A549 (cell line): Measurements from ENCODE around the gene BCAS3. TPM values are rescaled to one million over a fixed set of nuclear protein-coding genes. Genes with fewer than 3 reads are reported as not detected.

Experiments
- ATAC-seq, 2 experiments: fragments of 200-7000 bp in 1 of 2; fragments of >200 bp in 1 of 2; cut with Nextera tagmentation in 1 of 2; cut with Tn5 transposase in 1 of 2; 3 replicates each; pipeline versions ENCODE4 v1.8.0 to v1.9.1; 2018 to 2020; ENCODE audit warnings: mild to moderate bottlenecking in 1 of 2, moderate library complexity in 1 of 2
- CTCF ChIA-PET: fragments of 300-600 bp; sonication (Branson Sonifier 250); formaldehyde crosslinking; extraction: SDS; loops from one replicate; lab custom pipeline; 2021; ENCODE audit warnings: antibody characterized with exemption, inconsistent platforms; lab: Yijun Ruan, JAX
- POLR2A ChIA-PET: fragments of 350-600 bp; formaldehyde crosslinking; extraction: SDS; loops from one replicate; lab custom pipeline; 2021; ENCODE audit warnings: antibody characterized with exemption, inconsistent platforms; lab: Yijun Ruan, JAX
- DNase-seq, 2 experiments: peaks; one replicate each; pipeline versions ENCODE4 v3.0.0 to v3.0.0-alpha.2; 2011 to 2016; ENCODE audit warnings: low read depth in 1 of 2, low spot score in 1 of 2
- FAIRE-seq: peaks from 2 replicates; lab custom pipeline; 2011; peaks lifted over from hg19 to GRCh38; lab: Jason Lieb, UNC
- H3K27ac ChIP-seq, 2 experiments: fragments of >200 bp; sonication (Bioruptor Twin); formaldehyde crosslinking; 3 replicates each; pipeline ENCODE4 v1.5.1; 2016 to 2017
- H3K4me1 ChIP-seq: fragments of >200 bp; sonication (Bioruptor Twin); formaldehyde crosslinking; 3 replicates; pipeline ENCODE4 v1.6.1; 2016
- H3K4me2 ChIP-seq: fragments of >200 bp; sonication (Bioruptor Twin); formaldehyde crosslinking; 3 replicates; pipeline ENCODE4 v1.6.1; 2016
- H3K4me3 ChIP-seq: fragments of >200 bp; sonication (Bioruptor Twin); formaldehyde crosslinking; 3 replicates; pipeline ENCODE4 v1.5.1; 2016
- H3K9me3 ChIP-seq: fragments of >200 bp; sonication (Bioruptor Twin); formaldehyde crosslinking; 3 replicates; pipeline ENCODE4 v1.6.1; 2016
- CBX2 ChIP-seq: fragments of 200-600 bp; sonication (generic); IDR thresholded peaks from 2 replicates; pipeline ENCODE4 v1.6.1; 2016; ENCODE audit warnings: low read depth, mild to moderate bottlenecking, borderline replicate concordance
- CEBPB ChIP-seq, 2 experiments: fragments of >200 bp in 1 of 2; sonication (Bioruptor Twin) in 1 of 2; formaldehyde crosslinking in 1 of 2; IDR thresholded peaks; 2 replicates each; pipeline ENCODE4 v1.6.1; 2012 to 2016
- ESRRA ChIP-seq: fragments of 150-350 bp; IDR thresholded peaks from 2 replicates; pipeline ENCODE4 v1.6.1; 2014; ENCODE audit warnings: mild to moderate bottlenecking, low read length, borderline replicate concordance
- FOSB ChIP-seq: fragments of 250-450 bp; sonication (Bioruptor Pico); IDR thresholded peaks from 2 replicates; pipeline ENCODE4 v1.5.0; 2020; ENCODE audit warnings: mild to moderate bottlenecking, moderate library complexity
- FOSL2 ChIP-seq, 2 experiments: fragments of 450-650 bp in 1 of 2; fragments of >200 bp in 1 of 2; sonication (Bioruptor Twin) in 1 of 2; formaldehyde crosslinking; IDR thresholded peaks; 2 replicates each; pipeline versions ENCODE4 v1.5.0 to v1.6.1; 2016 to 2020; ENCODE audit warnings: mild to moderate bottlenecking in 1 of 2, moderate library complexity in 1 of 2
- GATA3 ChIP-seq: IDR thresholded peaks from 2 replicates; pipeline ENCODE4 v1.6.1; 2012; ENCODE audit warnings: borderline replicate concordance
- HDAC2 ChIP-seq: fragments of 200-600 bp; sonication (generic); IDR thresholded peaks from 2 replicates; pipeline ENCODE4 v1.6.1; 2016
- HEYL ChIP-seq: fragments of 250-450 bp; sonication (Bioruptor Pico); IDR thresholded peaks from 2 replicates; pipeline ENCODE4 v1.8.0; 2021; ENCODE audit warnings: mild to moderate bottlenecking, moderate library complexity
- HOXA7 ChIP-seq: fragments of 250-450 bp; sonication (Bioruptor Pico); IDR thresholded peaks from 2 replicates; pipeline ENCODE4 v1.5.0; 2020; ENCODE audit warnings: mild to moderate bottlenecking, moderate library complexity
- HOXB13 ChIP-seq: fragments of 250-450 bp; sonication (Bioruptor Pico); IDR thresholded peaks from 2 replicates; pipeline ENCODE4 v1.5.0; 2020; ENCODE audit warnings: low read depth, mild to moderate bottlenecking, moderate library complexity
- JUN ChIP-seq, 2 experiments: fragments of >200 bp; sonication (Bioruptor Twin); formaldehyde crosslinking; IDR thresholded peaks; 2 replicates in 1 of 2; 3 replicates in 1 of 2; pipeline ENCODE4 v1.6.1; 2016 to 2017
- KDM1A ChIP-seq: fragments of 200-600 bp; sonication (generic); IDR thresholded peaks from 2 replicates; pipeline ENCODE4 v1.6.1; 2016; ENCODE audit warnings: low read depth, mild to moderate bottlenecking
- KDM5A ChIP-seq: fragments of 200-600 bp; sonication (generic); IDR thresholded peaks from 2 replicates; pipeline ENCODE4 v1.6.1; 2016; ENCODE audit warnings: antibody characterized with exemption, mild to moderate bottlenecking
- MAFK ChIP-seq: fragments of 450-650 bp; IDR thresholded peaks from 2 replicates; pipeline ENCODE4 v1.6.1; 2014; ENCODE audit not compliant: partially characterized antibody
- MAZ ChIP-seq: fragments of 150-350 bp; IDR thresholded peaks from 2 replicates; pipeline ENCODE4 v1.6.1; 2014; ENCODE audit warnings: antibody characterized with exemption, low read depth, low read length, borderline replicate concordance
- MYC ChIP-seq: IDR thresholded peaks from 2 replicates; pipeline ENCODE4 v1.6.1; 2012; ENCODE audit warnings: mild to moderate bottlenecking, inconsistent platforms, low read length, improper control_type of control experiment, borderline replicate concordance
- NFE2L2 ChIP-seq: fragments of 150-350 bp; conservative IDR thresholded peaks from 2 replicates; pipeline ENCODE4 v1.6.1; 2014; ENCODE audit warnings: low read length
- NR3C1 ChIP-seq: fragments of >200 bp; sonication (Bioruptor Twin); formaldehyde crosslinking; IDR thresholded peaks from 3 replicates; pipeline ENCODE4 v1.6.1; 2017
- POLR2A ChIP-seq: IDR thresholded peaks from 2 replicates; pipeline ENCODE4 v1.6.1; 2012; ENCODE audit warnings: mild to moderate bottlenecking, low read length
- RAD21 ChIP-seq, 2 experiments: fragments of >200 bp in 1 of 2; sonication (Bioruptor Twin) in 1 of 2; formaldehyde crosslinking in 1 of 2; IDR thresholded peaks in 1 of 2; conservative IDR thresholded peaks in 1 of 2; 2 replicates in 1 of 2; 3 replicates in 1 of 2; pipeline ENCODE4 v1.6.1; 2012 to 2018; ENCODE audit warnings: inconsistent platforms in 1 of 2
- SMC3 ChIP-seq: fragments of >200 bp; sonication (Bioruptor Twin); formaldehyde crosslinking; IDR thresholded peaks from 3 replicates; pipeline ENCODE4 v1.6.1; 2018; ENCODE audit warnings: inconsistent platforms
- SREBF2 ChIP-seq: fragments of 450-650 bp; IDR thresholded peaks from 2 replicates; pipeline ENCODE4 v1.6.1; 2014; ENCODE audit warnings: mild to moderate bottlenecking, moderate library complexity
- TP53 ChIP-seq: fragments of 250-450 bp; sonication (Bioruptor Pico); IDR thresholded peaks from 2 replicates; pipeline ENCODE4 v1.5.0; 2021; ENCODE audit warnings: mild to moderate bottlenecking, moderate library complexity
- ZFP36 ChIP-seq: fragments of 450-650 bp; IDR thresholded peaks from 2 replicates; pipeline ENCODE4 v1.6.1; 2014; ENCODE audit warnings: borderline replicate concordance; ENCODE audit not compliant: partially characterized antibody
- ZNF302 ChIP-seq: fragments of 250-450 bp; sonication (Bioruptor Pico); IDR thresholded peaks from 2 replicates; pipeline ENCODE4 v1.9.0; 2021; ENCODE audit warnings: inconsistent platforms, mild to moderate bottlenecking, moderate library complexity
- WGBS: methylation state at CpG from one replicate; pipeline ENCODE4 v1.1.6; 2017; ENCODE audit errors: missing lambda C conversion rate; 5-methylcytosine and 5-hydroxymethylcytosine counted together
- polyA plus RNA-seq, 4 experiments: library from polyadenylated mRNA; depleted of rRNA in 3 of 4; stranded (reverse); fragments of >200 nt; fragmentation: RNase III in 1 of 4; extraction: RNeasy Plus Mini Kit Qiagen cat#74134 plus additional on column Dnase treatment in 1 of 4; gene quantifications; 2 replicates in 3 of 4; 3 replicates in 1 of 4; pipeline ENCODE4 v1.2.3, GENCODE V29; 2011 to 2017
- TF ChIP-seq, protein P1 (sequence below): fragments of >200 bp; sonication (Bioruptor Twin); formaldehyde crosslinking; IDR thresholded peaks from 3 replicates; pipeline ENCODE4 v1.5.1; 2016
- TF ChIP-seq, protein P2 (sequence below): fragments of >200 bp; sonication (Bioruptor Twin); formaldehyde crosslinking; IDR thresholded peaks from 2 replicates; pipeline ENCODE4 v1.6.1; 2016

The BCAS3 gene
- polyA plus RNA-seq, 2 of the 4 experiments (the other 2 are of a cell fraction) = 14.7 to 43.4 TPM

DNA sequence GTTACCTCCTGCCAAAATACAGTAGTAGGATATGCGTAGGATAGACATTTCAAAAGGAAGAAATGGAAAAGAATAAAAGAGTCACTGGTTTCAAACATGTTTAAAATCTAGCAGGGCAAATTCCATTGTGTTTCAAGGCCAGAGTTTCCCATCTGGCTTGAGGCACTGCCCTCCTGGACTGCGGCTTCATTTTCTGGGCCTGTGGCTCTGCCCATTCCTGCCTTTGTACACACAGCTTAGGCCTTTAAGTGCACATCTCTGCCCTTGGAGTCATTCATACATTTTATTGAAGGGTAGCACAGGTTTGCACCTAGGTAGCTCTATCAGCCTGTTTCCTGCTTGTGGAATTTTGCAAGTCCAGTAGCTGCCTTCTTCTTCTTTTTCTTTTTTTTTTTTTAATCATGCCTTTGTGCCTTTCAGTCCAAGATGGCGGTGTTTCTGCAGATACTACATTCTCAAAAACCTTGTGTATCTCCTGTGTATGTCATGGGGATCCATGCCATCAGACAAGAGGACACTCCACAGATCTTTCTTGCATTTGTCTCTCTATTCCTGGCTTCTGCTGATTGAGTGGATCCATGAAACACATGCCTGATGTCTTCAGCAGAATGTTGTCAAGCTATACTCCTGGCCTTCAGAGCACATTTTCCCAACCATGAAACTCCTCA, 282.9 kb downstream of the BCAS3 start:
- no peak overlapping the region for H3K4me2 ChIP-seq
- H3K9me3 ChIP-seq = peaks cover 4% of the 10 kb centered on the region; the same call in 2 of the 3 replicates
- TF ChIP-seq TP53 (no peak), CBX2 (no peak), KDM1A (no peak), RAD21 (conservative IDR thresholded peaks at IDR 0.05 in 1 of 2, IDR thresholded peaks at IDR 0.05 in 1 of 2) (no peak), JUN (IDR thresholded peaks at IDR 0.05) (no peak), HEYL (no peak), HOXB13 (CRISPR knock-in tag) (no peak), HOXA7 (CRISPR knock-in tag) (no peak), ZFP36 (no peak), NFE2L2 (no peak)
- TF ChIP-seq, protein P1, sequence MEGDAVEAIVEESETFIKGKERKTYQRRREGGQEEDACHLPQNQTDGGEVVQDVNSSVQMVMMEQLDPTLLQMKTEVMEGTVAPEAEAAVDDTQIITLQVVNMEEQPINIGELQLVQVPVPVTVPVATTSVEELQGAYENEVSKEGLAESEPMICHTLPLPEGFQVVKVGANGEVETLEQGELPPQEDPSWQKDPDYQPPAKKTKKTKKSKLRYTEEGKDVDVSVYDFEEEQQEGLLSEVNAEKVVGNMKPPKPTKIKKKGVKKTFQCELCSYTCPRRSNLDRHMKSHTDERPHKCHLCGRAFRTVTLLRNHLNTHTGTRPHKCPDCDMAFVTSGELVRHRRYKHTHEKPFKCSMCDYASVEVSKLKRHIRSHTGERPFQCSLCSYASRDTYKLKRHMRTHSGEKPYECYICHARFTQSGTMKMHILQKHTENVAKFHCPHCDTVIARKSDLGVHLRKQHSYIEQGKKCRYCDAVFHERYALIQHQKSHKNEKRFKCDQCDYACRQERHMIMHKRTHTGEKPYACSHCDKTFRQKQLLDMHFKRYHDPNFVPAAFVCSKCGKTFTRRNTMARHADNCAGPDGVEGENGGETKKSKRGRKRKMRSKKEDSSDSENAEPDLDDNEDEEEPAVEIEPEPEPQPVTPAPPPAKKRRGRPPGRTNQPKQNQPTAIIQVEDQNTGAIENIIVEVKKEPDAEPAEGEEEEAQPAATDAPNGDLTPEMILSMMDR = no peak
- peaks cover 15% of the 10 kb centered on the region; the same call in 2 of the 3 replicates for H3K4me1 ChIP-seq
- 98% methylated on average over 3 of the region's 3 CpGs for WGBS
- ATAC-seq = no peak
- FAIRE-seq = peak; percentile 46
- no peak overlapping the region for H3K4me3 ChIP-seq
- H3K27ac ChIP-seq = no peak overlapping the region
- ChIA-PET CTCF (interaction anchor here (1.0 to 3.3 kb wide), 2 partner anchors 11 to 240 kb away, joined by 3 to 21 read pairs; no protein-coding TSS in a partner anchor), POLR2A (no interaction called here)
- no peak for DNase-seq

DNA sequence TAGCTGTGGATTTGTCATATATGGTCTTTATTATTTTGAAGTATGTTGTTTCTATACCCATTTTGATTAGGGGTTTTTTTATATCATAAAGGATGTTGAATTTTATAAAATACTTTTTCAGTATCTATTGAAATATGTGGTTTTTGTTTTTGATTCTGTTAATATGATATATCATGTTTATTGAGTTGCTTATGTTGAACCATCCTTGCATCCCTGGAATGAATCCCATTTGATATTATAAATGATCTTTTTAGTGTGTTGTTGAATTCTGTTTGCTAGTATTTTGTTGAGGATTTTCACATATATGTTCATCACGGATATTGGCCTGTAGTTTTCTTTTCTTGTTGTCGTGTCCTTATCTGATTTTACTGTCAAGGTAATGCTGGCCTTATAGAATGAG, 286.5 kb downstream of the BCAS3 start:
- ChIA-PET POLR2A (no interaction called here), CTCF (interaction anchor here (0.6 to 1.1 kb wide), 2 partner anchors 8 to 18 kb away, joined by 3 read pairs; no protein-coding TSS in a partner anchor)
- no peak overlapping the region for H3K27ac ChIP-seq
- ATAC-seq (no peak), FAIRE-seq (no peak)
- TF ChIP-seq HDAC2 (no peak), MAFK (no peak), CEBPB (IDR thresholded peaks at IDR 0.05) (no peak), KDM5A (no peak), SMC3 (no peak), TP53 (no peak), FOSL2 (IDR thresholded peaks at IDR 0.05) (no peak), FOSL2 (CRISPR knock-in tag; IDR thresholded peaks at IDR 0.05) (no peak), NR3C1 (no peak), SREBF2 (no peak), FOSB (CRISPR knock-in tag) (no peak), ZNF302 (CRISPR knock-in tag) (no peak), MYC (no peak), ESRRA (no peak), POLR2A (no peak), MAZ (no peak), GATA3 (no peak)
- TF ChIP-seq, protein P2, sequence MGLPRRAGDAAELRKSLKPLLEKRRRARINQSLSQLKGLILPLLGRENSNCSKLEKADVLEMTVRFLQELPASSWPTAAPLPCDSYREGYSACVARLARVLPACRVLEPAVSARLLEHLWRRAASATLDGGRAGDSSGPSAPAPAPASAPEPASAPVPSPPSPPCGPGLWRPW = no peak
- TF ChIP-seq, all 56 proteins: peak for 0
- no peak for DNase-seq
- no peak overlapping the region for H3K4me3 ChIP-seq
- no peak overlapping the region for H3K4me2 ChIP-seq
- whole genome bisulfite sequencing = 93% methylated on average over 2 of the region's 2 CpGs
- peaks cover 7% of the 10 kb centered on the region; the same call in 1 of the 3 replicates for H3K4me1 ChIP-seq
- peaks cover 11% of the 10 kb centered on the region for H3K9me3 ChIP-seq
